Fibroblast of skin of right biceps (primary cell): Measurements from ENCODE around the gene OMA1.

Experiments used
- DNase-seq: peaks from one replicate; pipeline ENCODE4 v3.0.0-alpha.2; 2013

The OMA1 gene

DNA sequence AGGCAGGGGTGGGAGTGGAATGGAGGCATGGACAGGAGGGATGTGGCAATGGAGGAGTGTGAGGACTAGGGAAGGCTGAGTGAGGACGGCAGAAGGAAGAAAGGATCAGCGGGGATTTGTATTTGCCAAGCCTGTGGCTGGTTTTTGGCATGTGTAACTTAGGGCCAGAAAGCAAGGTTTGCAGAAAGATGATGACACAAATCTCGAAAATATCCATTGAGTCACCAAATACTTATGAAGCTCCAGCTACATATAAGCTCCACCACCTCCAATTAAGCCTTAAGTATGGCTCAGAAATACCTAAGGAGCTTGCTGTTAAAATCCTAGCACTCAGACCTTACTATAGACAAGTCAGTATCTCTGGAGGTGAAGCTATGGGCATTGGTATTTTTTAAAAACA is 90.1 kb downstream of the OMA1 start:
- DNase-seq, result peak; percentile 92

DNA sequence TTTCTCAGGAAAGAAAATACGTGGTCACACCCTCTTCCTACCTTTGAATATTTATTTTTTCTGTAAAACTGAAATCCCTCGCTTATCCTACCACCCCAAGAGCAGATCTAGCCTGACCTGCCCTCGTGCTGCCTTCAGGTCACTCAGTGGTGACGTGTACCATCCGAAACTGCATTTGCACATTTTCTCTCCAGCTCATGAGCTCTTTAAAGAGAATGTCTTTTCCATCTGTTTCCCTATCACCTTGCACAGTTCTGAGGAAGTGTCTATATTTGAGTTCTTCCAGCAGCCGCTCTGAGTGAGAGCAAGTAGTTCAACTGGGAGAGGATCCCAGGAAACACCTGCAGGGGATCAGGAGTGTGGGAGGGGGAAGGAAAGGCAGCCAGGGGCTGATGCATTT is 91.7 kb downstream of the OMA1 start:
- no peak for DNase-seq

DNA sequence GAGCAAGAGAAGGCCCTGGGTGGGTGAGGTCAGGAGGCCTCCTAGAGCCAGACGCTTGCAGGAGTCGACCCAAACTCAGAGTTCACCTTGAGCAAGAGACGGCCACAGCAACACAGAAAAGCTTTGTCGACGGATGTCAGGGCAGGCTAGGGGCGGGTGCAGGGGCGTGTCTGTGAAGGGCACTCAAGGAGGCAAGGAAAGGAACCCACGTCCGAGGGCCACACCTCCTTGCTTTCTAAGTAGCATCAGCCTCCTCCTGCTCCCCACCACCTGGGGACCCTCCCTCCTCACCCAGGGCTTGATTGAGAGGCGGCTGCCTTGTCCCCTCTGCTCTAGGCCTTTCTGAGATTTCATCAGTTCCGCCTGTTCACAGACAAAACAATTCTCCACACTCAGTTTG is 92.1 kb downstream of the OMA1 start:
- no peak for DNase-seq

DNA sequence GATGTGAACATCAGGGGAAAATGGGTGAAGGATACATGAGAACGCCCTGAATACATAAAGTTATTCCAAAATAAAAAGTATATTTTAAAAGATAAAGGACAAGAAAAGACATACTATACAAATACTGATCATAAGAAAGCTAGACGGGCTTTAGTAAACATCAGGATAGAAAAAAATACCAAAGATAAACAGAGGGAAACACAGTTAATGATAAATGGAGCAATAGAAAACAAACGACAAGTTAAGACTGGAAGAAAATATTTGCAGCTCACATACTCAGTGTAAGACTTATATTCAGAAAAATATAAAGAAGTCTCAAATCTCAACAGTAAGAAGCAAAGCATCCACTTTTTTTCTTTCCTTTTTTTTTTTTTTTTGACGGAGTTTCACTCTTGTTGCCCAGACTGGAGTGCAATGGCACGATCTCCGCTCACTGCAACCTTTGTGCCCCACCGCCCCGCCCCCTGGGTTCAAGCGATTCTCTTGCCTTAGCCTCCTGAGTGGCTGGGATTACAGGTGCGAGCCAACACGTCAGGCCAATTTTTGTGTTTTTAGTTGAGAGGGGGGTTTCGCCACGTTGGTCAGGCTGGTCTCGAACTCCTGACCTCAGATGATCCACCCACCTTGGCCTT is 94.8 kb downstream of the OMA1 start:
- DNase-seq, result no peak

DNA sequence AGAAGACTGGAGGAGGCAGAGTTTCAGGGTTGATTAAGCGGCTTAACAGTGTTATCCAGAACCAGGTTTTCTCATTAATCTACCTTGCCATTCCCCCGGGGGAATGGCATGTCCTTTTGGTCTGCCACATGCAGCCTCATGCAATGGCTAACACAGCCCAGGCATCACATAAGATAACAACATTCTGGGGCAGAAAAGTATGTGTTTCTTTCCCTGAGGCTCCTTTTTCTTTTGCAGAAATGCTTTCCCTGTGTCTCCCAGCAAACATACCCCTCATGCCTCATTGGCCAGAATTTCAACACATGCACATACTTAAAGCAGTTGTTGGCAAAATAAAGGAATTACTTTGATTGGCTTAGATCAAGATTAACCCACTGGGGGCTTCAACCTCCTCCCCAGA is 98.6 kb downstream of the OMA1 start:
- no peak for DNase-seq

DNA sequence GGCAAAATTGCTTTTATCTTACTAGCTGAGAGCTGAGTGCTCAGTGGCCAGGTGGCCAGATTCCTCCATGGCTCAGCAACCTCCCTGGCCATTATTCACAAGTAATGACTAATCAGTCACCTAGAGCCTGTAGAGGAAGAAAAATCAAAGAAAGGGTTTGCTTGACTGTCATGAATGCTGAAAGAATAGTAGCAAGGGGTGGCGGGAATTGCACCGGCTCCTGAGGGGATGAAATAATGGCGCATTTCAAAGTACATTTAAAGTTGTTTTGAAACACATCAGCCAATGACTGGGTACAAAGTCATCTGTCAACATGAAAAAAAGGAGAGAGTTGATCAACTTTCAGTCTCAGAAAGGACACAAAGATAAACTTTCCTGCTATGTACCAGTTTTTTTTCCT is 99.5 kb downstream of the OMA1 start:
- DNase-seq, result no peak

DNA sequence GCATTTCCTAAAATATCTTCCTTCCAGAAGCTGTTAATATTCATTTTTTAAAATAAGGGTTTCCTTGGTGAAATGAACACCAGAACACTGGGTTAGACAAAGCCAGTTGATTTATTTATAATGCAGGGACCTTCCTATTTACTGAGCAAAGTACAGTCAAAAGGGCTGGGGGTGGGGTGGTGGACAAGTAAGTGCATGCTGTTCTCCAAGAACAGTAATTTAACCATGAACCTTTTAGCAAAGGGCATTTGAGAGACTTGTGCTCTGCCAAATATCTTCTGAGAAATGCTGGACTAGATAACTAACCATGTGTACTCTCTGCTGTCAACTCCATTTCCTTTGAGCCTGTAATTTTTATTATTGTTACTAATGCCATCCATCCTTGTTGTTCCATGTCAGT is 100.2 kb downstream of the OMA1 start:
- no peak for DNase-seq

DNA sequence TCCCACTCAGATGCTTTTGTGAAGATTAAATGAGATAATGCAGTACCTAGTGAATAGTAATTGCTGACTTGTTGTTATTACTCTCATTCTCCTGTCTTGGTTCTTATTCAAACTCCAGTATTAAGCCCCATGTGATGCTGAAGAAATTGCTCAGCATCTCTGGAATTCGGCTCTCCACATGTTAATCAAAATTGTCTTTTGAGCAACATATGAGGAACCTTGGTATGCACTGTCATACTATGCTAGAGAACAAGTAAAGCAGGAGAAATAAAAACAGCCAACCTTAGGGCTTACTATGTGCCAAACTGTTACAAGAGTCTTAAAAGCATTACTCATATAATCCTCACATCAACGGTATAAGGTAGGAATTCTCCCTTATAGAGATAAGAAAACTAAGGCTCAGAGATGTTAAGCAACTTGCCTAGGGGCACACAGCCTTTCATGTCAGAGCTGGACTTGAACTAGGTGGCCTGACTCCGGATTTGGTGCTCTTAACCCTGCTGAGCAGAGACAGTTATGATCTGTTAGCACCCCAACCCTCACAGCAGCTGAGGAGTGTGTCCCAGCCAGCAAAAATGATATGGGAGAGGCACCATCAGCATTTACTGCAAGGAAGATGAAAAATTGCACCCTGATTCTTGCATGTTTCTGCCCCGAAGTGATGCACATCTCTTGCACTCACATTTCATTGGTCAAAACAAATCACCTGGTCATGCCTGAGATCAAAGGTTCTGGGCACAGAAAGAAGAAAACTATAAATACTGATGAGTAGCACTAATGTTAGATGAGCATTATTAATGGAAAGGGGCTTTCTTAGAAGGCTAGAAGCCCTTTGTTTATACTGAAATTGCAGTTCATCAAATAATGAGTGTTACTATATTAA is 102.3 kb downstream of the OMA1 start:
- peak; percentile 74 for DNase-seq

DNA sequence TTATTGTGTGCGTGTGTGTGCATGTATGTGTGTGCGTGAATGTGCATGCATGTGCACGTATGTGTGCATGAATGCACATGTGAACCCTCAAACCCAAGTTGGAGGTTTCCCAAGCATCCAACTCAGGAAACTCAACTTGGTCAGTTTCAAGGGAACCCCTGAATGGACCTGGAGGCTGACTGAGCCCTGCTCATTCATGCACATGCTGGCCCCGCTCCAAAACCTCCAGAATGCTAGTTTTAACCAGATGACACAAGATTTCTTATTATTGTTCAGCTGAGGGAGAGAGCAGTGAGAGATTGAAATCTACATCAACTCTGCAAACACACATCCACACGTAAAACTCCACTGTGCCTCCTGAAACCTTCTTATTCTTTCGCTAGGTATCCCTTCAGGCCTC is 104.4 kb downstream of the OMA1 start:
- peak; percentile 77 for DNase-seq

DNA sequence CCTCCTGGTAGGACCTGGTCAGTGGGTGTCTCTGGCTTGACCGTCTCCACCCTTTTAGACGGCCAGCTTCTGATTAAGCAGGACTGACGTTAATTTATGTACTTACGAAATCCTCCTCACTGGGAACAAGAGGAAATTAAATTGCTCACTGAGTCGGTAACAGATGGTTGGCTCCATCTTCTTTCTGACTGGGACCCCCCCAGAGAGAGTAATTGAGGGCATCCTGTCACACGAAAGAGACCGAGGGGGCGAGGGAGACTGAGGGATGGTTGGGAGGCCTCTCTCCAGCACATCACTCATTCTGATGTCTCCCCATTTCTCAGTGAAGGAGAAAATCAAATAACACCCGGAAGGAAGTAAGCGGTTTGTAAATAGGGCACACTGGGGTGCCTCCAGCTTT is 104.8 kb downstream of the OMA1 start:
- DNase-seq, result no peak

DNA sequence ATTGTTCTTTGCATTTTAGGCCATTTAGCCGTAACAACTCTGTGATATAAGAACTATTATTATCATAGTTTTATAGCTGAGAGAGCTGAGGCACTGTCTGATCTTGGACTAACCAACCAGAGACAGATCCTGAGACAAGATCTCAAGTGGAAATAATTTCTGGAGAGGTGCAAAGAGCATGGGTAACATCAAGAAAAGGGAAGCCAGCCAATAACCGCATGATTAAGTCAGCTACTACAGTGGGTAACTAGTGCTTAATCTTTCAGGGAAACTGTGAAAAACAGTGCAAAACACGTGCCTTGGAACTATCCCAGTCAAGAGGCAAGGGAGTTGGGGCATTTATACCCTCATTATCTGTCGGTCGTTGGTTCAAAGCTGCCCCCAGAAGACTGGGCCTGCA is 105.8 kb downstream of the OMA1 start:
- no peak for DNase-seq

DNA sequence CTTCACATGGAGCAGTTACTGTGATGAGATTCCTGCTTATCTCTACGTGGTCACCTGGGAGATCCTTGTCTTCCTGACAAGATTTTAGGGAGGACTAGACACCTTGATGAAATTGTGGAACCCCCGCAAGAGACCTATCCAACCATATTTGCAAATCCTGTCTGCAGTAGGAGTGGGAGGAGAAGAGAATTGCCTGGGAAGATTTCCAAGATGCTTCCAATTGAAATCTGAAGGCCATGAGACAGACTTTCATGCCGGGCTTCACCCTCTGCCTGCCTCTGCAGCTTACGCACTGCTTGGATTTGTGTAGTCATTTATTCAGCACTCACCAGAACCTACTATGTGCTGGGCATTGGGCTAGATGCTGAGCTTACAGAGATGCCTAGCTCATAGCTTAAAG is 106.6 kb downstream of the OMA1 start:
- DNase-seq, result peak; percentile 26

DNA sequence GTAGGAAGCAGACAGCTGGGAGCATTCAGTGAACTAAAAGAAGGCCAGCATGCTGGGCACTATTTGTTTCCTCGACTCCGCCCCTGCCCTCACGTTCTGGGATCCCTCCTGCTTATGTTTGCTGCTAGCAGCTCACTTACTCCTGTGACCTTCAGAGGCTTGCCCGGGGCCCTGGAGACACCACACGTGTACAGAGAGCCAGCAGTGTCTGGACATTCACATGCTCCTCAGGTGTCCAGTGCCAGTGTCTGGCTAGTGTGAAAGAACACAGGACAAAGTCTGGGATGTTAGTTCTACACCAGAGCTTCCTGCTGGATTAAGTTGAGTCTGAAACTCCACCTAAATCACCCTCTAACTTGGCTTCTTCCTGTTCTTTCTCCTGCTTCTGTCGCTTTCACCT is 108.1 kb downstream of the OMA1 start:
- no peak for DNase-seq

DNA sequence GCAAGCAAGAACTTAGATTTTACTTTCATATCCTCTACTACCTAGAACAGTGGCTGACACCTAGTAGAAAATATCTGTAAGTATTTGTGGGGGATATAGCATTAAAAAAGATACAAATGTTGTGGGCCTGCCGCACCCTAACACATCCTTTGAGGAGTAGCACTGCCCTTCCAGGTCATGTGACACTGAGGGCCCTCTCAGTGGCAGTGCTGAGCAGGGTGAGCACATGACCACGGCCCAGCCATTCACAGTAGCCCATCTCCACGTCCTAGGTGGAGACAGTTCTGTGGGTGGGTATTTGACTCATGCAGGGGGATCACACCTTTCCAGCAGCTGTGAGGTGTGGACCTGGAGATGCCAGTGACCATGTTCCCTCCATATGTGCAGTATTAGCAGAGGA is 108.9 kb downstream of the OMA1 start:
- no peak for DNase-seq

DNA sequence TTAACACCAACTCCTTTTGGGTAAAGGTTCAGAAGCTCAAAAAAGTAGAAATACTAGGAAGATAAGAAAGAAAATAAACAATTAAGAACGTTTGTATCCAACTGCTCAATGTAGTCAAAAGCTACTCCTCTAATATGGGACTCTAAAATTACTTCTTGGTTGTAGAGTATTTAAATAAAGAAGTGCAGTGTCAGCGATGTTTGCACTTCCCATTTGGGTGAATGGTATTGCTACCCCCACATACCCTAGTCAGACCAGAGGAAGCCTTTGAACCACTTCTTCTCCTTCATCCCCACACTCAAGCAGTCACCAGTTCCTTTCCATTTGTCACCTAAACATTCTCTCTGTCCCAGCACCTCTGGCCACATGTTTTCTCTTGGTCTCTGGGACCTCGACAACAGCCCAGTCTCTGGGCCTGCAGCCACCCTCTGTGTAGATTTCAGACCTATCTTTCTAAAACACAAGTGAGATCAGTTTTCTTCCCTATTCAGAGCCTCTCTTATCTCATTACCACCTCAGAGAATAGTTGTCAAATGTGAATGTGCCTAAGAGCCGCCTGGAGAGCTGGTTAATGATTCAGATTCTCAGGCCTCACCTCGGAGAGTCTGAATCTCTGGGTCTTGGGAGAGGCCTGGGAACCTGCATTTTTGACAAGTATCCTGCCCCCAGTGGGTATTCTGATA is 109.8 kb downstream of the OMA1 start:
- no peak for DNase-seq

DNA sequence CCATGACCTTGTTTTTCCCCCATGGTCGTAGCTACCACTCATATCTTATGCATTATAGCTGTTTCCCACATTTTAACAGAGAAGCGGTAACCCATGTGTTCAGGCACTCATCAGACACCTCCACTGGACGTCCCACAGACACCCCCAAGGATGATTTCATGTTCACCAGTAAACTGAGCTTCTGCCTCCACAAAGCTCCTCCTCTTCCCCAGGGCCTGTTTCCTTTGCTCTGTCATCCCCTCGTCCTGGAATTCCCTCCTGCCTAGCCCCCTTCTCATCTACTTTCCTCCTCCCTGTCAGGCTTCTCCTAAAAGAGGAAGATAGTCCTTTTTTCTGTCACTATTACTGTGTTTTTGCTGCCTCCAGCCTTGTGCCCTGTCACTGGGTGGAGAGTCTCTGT is 111.2 kb downstream of the OMA1 start:
- no peak for DNase-seq

DNA sequence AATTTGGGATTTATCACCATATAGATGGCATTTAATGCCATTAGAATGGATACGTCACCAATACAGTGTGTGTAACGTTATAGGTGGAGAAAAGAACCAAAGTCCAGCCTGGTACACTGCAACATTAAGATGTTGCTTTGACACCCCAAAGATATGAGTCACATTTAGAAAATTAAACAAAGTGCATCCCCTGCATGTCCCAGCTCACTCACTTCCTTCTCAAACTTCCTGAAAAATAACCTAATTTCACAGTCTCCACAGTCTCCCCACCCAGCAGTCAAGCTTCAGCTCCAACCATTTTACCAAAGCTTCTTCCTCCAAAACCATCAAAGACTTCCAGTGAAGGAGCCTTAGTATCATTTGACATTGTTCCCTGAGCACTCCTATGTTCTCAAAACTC is 111.9 kb downstream of the OMA1 start:
- DNase-seq, result peak; percentile 30

DNA sequence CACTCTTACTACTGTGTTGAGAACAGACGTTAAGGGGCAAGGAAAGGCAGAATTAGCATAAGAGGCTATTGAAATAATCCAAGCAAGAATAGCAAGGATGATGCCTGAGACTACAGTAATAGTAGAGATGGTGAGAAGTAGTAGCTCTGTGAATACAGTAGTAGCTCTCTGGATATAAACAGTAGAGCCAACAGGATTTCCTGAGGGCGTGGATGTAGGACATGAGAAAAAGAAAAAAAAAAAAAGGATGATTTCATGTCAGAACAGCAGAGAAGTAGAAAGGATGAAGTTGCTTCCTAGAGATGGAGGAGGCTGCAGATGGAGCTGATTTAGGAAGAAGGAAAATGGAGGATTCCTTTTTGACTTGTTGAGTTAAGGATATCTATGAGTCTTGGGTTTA is 112.3 kb downstream of the OMA1 start:
- DNase-seq, result no peak

DNA sequence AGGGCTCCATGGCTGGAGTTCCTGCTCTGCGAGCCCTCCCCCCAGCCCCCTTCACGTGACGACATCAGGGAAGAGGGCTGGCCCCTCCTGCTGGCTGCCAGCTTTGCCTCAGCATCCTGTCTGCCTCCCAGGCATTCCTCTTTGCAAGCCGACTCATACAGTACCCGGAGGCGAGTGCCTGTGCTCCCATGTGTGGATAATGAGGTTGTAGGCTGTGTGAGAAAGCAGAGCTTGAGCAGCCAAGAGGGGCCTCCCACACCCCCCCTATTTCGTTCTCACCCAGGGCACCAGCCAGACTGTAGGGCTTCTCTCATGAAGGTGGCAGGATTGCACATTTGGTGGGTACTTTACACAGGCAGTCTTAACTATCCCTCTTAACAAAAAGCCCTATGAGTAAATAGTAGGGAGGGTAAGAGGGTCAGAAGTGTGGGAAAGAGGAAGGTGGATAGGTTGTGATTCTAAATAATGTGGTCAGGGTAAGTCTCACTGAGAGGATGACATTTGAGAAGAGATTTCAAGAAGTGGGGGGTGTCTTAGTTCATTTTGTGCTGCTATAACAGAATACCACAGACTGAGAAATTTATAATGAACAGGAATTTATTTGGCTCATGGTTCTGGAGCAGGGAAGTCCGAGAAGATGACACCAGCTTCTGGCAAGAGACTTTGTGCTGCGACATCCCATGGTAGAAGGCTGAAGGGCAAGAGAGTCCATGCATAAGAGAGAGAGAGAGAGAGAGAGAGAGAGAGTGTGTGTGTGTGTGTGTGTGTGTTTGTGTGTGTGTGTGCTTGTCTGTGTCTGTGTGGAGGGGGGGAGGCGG is 113.5 kb downstream of the OMA1 start:
- peak; percentile 93 for DNase-seq

DNA sequence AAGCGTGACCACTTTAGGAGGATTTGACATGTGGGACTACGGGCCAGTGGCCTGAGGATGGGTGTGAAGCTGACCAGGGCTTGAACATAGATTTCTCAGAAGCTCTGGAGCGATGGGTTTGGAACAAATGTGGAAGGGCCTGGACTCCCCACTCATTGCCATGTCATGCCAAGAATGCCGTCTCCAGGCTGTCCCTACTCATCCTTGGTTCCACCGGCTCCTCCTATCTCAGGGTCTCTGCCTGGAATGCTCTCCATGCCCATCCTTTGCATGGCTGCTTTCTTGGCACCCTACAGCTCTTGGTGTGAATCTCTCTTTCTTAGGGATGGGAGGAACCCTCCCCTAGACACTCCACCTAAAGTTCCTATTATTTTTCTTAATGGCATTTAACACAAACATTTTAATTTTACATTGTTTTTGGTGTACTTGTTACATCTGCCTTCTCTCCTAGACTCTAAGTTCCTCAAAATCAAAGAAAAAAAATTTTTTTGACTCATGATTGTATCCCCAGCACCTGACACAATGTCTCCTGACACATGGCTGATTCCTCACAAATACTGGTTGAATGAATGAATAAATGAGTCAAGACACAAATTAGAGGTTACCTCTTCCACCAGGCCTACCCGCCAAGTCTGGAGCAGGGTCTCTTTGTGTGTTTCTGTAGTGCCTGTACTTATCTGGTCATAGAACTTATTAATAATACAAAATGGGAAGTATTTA is 114.5 kb downstream of the OMA1 start:
- no peak for DNase-seq
